NCI-H2196 (cell line): ENCODE measurements around the gene METTL22.
"Not testable (repeated sequence)": the region's sequence is repeated elsewhere in the genome, so short reads cannot be mapped to it uniquely, and the experiment has no call there.

Source experiments
- DNase-seq: peaks from one replicate; lab custom pipeline; 2025; ENCODE audit not compliant: unreplicated experiment; lab: John Stamatoyannopoulos, UW

The METTL22 gene

DNA sequence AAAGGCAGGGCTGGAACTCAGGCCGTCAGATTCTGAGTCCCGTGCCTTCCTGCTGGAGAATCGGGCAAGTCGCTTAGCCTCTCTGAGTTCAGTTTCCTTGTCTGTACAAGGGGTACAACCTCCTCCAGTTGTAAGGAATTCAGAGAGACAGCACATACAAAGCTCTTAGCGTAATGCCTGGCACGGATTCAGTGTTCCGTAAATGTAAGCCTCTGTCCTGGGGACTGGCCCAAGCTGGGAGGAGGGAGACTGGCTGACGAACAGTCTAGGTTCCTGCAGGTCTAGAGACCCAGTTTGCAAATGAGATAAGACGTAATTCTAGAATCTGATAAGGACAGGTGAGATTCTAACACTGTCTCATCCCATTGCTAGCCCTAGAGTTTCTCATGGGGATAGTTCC is 9.9 kb downstream of the METTL22 start:
- no peak for DNase-seq

DNA sequence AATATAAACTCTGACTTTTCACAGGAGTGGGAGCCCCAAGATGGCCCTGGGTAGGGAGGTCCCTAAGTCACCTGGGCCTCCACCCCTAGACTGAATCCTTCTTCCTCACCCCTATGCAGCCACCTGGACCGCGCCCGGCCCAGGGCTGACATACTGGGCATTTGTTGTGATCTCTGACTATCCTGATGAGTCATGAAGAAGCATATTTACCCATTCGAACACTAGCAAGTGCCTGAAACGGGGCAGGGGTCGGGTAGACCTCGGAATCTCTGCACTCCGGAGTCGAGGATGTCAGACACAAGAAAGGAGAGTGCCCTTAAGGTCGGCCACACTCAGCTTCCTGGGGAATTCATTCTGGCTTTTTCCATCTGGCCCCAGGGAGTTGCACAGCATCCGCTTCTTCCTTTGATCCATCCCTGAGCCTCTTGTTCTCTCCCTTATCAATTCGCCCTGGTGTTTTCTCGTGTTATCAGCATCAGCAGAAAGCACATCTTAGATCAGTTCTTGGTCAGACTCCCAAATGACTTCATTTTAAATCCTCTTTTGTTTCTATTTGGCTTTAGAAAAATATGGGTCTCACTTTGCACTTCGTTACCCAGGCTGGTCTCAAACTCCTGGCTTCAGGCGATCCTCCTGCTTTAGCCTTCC is 10.4 kb downstream of the METTL22 start:
- DNase-seq, result no peak

DNA sequence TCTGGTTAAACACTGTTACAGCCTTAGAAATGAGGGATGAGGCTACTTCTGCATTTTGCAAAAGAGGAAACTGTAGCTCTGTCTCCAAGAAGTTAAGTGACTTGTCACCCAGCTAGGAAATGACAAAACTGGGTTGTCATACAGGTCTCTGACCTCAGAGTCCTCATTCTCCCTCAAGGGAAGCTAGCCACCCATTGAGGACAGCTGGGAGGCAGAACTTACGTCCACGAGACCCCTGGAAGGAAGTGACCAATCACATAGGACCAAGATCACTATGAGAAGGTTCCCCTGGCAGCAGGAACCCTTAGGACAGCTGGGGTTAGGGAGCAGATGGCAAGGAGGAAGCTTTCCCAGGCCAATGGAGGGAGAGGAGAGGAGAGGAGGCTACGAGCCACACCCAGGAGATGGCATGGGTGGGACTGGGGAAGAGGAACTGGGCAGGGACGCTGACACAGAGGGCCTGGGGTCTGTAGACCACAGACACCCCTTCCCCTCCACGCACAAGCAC is 11.2 kb downstream of the METTL22 start:
- DNase-seq, result no peak

DNA sequence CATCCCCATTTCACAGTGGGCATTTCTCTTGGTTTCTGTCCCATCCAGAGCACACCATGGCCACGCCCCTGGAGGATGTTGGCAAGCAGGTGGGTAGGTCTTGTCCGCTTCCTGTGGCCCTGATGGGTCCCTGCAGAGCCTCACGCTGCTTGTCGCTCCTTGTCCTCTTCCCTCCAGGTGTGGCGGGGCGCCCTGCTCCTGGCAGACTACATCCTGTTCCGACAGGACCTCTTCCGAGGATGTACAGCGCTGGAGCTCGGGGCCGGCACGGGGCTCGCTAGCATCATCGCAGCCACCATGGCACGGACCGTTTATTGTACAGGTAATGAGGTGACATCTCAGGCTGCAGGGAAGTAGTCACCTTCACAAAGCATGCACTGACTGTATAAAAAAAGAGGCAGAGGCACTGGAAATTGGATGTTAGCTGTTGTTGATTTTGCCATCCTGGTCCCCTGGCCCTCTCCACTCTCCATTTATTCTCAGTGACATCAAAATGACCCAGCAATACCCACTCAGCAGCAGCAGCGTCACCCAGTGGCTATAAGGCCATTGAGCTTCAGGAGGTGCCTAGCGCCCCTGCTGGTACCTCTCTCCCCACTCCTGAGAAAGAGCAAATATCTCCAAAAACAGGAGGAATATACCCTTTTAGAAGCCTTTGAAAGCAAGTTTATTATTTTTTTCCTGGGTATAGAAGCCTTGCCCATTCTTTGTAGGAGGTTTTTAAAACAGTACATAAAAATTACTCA is 13.7 kb downstream of the METTL22 start:
- no peak for DNase-seq

DNA sequence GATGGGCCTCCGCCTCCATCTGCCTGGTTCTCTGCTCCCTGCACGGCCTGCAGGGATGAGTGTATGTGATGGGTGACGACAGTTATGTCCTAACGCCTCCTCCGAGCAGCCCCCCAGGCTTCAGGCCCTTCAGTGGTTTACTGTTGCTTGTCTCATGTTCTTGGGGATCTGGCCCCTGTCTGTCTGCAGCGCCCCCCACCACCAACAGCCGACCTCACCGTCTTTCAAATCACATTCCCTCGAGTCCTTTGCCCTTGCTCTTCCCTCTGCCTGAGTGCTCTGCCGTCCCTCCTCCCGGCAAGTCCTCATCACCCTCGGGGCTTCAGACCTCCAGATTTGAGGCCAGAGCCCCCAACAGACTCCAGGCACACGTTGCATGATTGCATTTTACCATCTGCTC is 18.2 kb downstream of the METTL22 start:
- DNase-seq, result no peak

DNA sequence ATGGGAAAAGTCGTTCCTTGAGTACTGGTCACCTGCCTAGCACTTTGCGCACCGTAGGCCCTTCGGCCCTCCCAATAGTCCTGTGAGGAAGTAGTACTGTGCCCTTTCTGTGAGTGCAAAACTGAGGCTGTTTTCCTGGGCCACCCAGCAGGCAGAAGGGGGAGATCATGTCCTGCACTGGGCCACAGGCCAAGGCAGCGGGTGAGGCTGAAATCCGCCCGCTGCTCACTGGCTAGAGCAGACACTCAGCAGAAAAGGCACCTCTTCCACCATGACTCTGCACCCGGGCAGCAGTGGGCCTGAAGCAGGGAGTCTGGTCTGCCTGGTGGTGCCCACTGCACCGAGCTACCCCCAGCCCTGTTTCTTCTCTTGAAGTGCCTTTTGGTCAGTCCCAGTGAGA is 20.2 kb downstream of the METTL22 start:
- no peak for DNase-seq

DNA sequence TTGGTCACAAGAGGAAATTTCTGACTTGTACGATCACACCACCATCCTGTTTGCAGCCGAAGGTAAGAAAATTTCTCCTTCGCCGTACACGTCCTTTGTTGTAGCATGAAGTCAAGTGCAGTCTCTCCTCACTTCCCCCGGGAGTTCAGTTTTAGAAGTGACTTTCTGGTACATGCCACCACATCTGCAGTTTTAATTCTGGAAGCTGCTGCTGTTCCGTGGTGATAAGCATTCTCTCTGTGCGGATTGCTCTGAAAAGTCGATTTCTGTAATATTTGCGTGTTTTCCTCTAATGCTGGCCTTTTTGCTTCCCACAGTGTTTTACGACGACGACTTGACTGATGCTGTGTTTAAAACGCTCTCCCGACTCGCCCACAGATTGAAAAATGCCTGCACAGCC is 20.6 kb downstream of the METTL22 start:
- DNase-seq, result no peak

DNA sequence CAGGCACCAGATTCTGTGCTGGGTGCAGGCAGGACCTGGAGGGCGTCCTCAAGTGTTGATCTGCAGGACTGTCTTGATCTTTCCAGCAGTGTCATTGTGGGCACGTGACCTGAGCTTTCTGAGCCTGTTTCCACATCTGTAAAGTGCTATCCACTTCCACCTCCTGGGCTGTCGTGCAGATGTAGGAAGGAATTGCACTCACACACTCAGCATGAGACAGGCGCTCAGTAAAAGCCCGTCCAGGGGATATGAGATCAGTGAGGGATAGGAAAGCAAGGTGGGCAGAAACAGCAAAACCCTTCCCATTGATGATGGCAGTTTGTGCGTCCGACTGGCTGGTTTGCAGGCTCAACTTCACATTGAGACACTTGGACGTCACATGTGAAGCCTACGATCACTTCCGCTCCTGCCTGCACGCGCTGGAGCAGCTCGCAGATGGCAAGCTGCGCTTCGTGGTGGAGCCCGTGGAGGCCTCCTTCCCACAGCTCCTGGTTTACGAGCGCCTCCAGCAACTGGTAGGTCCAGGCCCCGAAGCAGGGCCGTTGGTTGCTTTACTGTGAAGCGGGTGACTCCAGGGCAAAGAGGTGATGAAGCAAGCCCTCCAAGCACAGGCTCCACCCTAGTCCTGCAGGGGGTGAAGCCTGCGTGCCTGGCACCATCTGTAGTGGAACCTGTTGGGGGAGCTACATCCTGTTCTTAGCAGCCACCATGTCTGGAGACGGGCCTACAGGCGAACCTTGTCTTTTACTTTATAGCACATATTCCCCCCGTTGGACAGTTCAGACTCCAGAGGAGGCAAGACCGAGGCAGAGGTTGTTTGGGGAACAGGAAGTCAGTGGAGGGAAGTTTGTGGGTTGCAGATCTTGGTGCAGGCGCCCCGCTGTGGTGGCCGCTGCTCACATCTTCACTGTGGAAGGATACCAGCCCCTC is 23.0 kb downstream of the METTL22 start:
- no peak for DNase-seq

DNA sequence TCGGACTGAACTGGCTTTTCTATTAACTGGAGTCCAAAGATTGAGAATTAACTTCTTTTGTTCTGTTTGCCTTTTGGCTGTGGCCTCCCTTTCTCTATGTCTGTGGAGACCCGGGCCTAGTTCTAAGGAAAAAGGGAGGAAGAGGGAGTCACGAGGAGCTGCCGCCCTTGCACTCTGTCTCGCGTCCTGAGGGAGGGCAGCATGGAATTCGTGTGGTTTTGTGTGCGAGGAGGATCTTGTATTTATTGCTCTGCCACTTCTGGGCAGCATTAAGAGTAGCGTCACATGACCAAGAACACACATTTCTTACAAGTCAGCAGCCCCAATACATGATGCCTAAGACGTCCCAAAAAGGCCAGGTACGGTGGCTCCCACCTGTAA is 23.6 kb downstream of the METTL22 start:
- no peak for DNase-seq

DNA sequence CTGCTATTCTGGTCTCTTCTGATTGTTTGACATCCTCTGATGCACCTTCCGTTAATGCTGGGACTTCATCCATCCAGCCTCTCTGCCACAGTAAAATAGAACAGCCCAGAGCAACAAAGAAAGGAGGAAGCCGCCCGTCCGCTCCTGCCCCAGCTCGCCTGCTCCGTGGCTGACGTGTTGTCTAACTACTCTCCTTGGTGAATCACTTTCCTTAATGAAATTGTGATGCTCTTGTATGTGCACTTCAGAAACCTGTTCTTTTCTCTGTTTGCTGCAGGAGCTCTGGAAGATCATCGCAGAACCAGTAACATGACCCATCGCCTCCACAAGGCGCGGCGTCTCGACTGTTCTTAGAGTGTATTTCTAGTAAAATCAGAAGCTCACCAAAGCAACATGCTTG is 24.3 kb downstream of the METTL22 start:
- DNase-seq, result no peak

DNA sequence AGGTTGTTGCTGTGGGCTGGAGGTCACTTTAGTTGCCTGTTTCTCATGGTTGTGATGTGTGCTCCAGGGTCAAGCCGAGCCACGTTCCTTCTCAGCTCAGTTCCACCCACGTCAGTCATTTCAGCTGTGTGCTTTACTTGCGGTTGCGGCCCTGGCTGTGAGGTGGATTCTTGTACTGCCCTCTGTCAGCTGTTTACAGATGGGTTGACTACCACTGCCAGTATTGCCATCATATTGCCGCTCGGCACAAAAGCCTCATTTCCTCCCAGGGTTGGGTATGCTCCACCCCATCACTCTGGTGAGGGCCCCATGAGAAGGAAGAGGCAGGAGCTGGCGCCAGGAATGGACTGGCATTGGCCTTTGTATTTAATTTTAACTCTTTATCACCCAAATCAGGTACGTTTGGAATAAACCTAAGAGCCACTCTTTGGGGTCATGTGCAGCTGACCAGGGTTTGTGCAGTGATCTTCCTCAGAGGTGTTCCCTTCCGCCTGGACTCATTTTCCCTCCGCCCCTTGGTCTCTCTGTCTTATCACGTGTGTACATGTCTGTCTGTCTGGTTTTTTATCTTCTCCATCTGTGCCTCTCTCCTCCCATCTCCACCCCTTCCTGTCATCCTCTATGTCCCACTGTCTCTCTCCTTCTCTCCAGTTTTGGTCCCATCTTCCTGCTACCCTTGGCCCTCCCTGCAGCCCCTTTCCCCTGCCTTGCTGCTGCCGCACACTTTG is 25.0 kb downstream of the METTL22 start:
- no peak for DNase-seq

DNA sequence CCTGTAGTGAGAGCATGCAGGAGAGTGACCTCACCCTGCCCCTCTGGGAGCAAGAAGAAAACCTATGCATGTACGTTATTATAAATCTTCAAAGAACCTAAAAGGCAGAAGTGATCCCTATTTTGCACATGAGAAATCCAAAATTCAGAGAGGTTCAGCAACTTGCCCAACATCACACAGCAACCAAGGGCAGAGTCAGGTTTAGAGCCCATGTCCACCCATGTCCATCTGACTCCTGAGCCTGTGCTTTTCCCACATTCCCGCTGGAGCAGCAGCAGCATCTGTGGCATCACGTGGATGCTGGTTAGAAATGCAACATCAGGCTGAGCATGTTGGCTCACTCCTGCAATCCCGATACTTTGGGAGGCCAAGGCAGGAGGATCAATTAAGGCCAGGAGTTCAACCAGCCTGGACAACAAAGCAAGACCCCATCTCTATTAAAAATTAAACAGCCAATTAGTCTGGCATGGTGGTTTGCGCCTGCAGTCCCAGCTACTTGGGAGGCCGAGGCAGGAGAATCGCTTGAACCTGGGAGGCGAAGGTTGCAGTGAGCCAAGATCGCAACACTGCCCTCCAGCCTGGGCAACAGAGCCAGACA is 26.3 kb downstream of the METTL22 start:
- DNase-seq, result no peak

DNA sequence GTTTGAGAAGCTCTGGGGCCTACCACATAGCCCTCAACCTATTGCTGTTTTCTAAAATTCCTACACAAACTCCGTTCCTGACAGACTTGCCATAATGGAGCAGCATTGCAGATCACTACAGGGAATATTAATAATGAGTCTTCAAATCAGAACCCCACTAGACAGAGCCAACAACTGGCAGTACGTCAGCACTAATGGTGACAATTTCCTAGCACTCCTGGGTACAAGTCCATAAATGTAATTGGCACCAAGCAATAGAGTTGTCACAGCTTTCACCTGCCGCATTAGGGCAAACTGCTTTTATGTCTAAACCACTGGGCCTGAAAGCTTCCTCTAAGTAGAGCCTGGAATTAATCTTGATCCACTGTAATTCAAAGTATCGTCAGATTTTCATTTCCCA is 27.4 kb downstream of the METTL22 start:
- DNase-seq, result no peak

DNA sequence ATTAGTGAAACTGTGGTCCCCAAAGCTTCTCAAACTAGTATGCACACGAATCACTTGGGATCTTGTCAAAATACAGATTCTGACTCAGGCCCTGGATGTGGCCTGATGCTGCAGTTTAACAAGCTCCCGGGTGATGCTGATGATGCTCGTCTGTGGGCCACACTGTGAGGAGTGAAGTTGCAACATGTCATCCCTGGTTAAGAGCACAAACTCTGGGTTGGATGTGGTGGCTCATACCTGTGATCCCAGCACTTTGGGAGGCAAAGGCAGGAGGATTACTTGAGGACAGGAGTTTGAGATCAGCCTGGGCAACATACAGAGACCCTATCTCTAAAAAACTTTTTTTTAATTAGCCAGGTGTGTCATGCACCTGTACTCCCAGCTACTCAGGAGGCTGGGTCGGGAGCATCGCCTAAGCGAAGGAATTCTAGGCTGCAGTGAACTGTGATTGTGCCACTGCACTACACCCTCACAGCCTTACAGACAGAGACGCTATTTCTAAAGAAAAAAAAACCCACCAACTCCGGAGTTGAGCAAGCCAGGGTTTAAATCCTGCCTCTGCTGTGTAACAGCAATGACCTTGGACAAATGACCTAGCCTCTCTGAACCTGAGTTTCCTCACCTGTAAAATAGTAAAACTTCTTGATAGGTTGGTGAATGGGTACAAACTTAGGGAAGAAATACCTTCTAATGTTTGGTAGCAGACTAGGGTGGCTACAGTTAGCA is 28.5 kb downstream of the METTL22 start:
- no peak for DNase-seq

DNA sequence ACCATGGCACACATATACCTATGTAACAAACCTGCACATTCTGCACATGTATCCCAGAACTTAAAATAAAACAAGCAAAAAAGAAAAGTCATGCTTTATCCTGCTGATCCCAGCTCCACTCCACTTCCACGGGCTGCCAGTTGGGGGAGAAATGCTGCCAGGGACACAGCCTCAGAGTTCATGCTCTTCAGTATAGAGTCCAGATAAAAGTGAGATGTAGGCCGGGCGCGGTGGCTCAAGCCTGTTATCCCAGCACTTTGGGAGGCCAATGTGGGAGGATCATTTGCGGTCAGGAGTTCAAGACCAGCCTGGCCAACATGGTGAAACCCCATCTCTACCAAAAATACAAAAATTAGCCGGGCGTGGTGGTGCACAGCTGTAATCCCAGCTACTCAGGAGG is 30.5 kb downstream of the METTL22 start:
- not testable (repeated sequence) for DNase-seq

DNA sequence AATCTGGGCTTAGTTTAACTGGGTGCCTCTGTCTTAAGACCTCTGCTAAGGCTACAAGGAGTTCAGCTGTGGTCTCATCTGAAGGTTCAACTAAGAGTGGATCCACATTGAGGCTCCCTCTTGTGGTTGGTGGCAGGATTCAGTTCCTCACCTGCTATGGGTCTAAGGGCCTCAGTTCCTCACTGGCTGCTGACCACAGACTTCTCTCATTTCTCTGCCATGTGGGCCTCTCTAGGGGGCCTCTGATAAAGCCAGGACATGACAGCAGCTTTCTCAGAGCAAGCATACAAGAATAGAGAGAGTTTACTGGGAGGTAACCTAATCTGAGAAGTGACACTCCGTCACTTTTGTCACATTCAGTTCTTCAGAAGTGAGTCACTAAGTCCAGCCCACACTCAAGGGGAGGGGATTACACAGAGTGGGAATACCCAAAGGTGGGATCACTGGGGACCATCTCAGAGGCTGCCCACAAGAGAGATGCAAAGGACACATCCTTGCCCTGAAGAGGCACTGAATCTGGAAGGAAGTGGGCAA is 33.8 kb downstream of the METTL22 start:
- DNase-seq, result peak; percentile 10

DNA sequence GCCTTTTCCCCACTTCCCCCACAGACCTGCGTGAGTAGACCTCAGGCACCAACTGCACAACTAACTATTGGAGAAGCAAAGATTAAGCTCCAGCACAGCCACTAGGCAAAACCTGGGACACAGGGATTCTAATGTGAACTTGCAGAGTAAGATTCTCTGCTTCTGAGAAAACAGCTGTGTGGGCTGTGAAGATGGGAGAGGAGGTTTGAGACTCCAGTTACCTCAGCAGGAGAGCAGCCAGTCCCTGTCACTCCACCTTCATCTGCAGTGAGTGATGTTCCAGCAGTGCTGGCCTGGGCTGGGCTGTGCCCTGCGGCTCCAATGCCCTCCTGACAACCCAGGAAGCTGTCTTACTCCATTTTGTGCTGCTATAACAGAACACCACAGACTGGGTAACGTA is 34.9 kb downstream of the METTL22 start:
- no peak for DNase-seq

DNA sequence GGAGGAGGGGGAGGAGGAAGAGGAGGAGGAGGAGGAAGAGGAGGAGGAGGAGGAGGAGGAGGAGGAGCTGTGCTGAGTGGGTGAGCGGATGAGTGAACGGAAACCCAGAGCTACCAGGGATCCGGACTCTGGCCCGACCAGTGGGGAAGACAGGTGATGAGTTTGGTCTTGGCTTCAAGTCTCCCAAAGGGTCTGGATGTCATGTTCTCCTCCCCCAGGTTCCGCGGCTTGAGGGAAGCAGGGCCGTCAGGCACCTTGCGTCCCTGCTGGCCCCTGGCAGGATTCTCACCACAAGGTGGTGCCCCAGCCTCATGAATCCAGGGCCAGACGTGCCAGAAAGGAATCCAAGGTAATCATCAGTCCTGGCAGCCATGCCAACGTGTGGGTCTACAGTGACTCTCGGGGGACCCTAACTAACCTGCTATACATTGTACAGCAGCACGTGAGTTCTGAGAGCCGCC is 39.4 kb downstream of the METTL22 start:
- DNase-seq, result peak; percentile 85

DNA sequence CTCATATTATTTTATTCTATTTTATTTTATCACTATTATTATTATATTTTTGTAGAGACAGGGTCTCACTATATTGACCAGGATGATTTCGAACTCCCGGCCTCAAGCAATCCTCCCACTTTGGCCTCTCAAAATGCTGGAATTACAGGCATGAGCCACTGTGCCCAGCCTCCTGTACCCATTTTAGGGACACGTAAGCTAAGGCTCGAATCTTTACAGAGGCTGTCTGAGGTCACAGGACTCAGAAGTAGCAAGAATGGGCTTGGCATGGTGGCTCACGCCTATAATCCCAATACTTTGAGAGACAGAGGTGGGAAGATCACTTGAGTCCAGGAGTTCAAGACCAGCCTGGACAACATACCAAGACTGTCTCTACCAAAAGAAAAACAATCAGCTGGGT is 40.2 kb downstream of the METTL22 start:
- no peak for DNase-seq
